Liver (tissue), 9 donors: ENCODE results near the gene MAN2C1. TPM values are rescaled to one million over a fixed set of nuclear protein-coding genes. Genes with fewer than 3 reads are reported as not detected.

Source experiments
- DNase-seq: peaks from one replicate; pipeline ENCODE4 v3.0.0-alpha.2; 2017; ENCODE audit warnings: low spot score
- H3K27ac ChIP-seq, 2 donors: one replicate each; pipeline ENCODE4 v1.7.0; 2013; ENCODE audit warnings: inconsistent platforms in 2 of 2, low read length in 2 of 2, control low read depth in 1 of 2, low read depth in 1 of 2, mild to moderate bottlenecking in 1 of 2
- H3K27me3 ChIP-seq, 4 donors: one replicate each; pipeline versions ENCODE4 v1.6.1 to v1.7.0; 2013; ENCODE audit warnings: low read length in 3 of 4, inconsistent platforms in 1 of 4, mild to moderate bottlenecking in 1 of 4, moderate library complexity in 1 of 4; ENCODE audit not compliant: control insufficient read depth in 4 of 4, insufficient read depth in 4 of 4
- H3K36me3 ChIP-seq, 4 donors: one replicate each; pipeline versions ENCODE4 v1.6.1 to v1.7.0; 2013; ENCODE audit warnings: low read length in 3 of 4, mild to moderate bottlenecking in 3 of 4, low read depth in 1 of 4, moderate library complexity in 1 of 4; ENCODE audit not compliant: control insufficient read depth in 4 of 4, insufficient read depth in 3 of 4
- H3K4me1 ChIP-seq, 4 donors: one replicate each; pipeline versions ENCODE4 v1.6.1 to v1.7.0; 2013; ENCODE audit warnings: low read length in 3 of 4, mild to moderate bottlenecking in 3 of 4, moderate library complexity in 1 of 4; ENCODE audit not compliant: control insufficient read depth in 4 of 4, insufficient read depth in 4 of 4
- H3K4me3 ChIP-seq, 3 donors: one replicate each; pipeline versions ENCODE4 v1.6.1 to v1.7.0; 2013; ENCODE audit warnings: low read length in 3 of 3, control low read depth in 1 of 3, low read depth in 1 of 3, mild to moderate bottlenecking in 1 of 3
- H3K9ac ChIP-seq, 2 donors: one replicate each; pipeline ENCODE4 v1.7.0; 2013; ENCODE audit warnings: low read length in 2 of 2, mild to moderate bottlenecking in 2 of 2, moderate library complexity in 2 of 2, control low read depth in 1 of 2, low read depth in 1 of 2
- H3K9me3 ChIP-seq, 4 donors: one replicate each; pipeline versions ENCODE4 v1.6.1 to v1.7.0; 2013; ENCODE audit warnings: low read length in 3 of 4; ENCODE audit not compliant: control insufficient read depth in 4 of 4
- ATF3 ChIP-seq: IDR thresholded peaks from 2 replicates; pipeline ENCODE4 v1.6.1; 2016; ENCODE audit warnings: antibody characterized with exemption
- CTCF ChIP-seq: fragments of 150-350 bp; IDR thresholded peaks from 2 replicates; pipeline ENCODE4 v1.5.1; 2017; ENCODE audit warnings: improper control_type of control experiment, low read depth, low read length; ENCODE audit not compliant: missing input control
- EGR1 ChIP-seq, 2 donors: IDR thresholded peaks; 2 replicates each; pipeline ENCODE4 v1.6.1; 2016 to 2018; ENCODE audit warnings: antibody characterized with exemption in 2 of 2, low read depth in 2 of 2
- FOXA1 ChIP-seq: IDR thresholded peaks from 2 replicates; pipeline ENCODE4 v1.6.1; 2016; ENCODE audit warnings: antibody characterized with exemption
- FOXA2 ChIP-seq: IDR thresholded peaks from 2 replicates; pipeline ENCODE4 v1.6.1; 2016; ENCODE audit warnings: antibody characterized with exemption
- GABPA ChIP-seq, 2 donors: IDR thresholded peaks in 1 of 2; conservative IDR thresholded peaks in 1 of 2; 2 replicates each; pipeline ENCODE4 v1.6.1; 2016; ENCODE audit warnings: antibody characterized with exemption in 2 of 2, mild to moderate bottlenecking in 1 of 2, moderate library complexity in 1 of 2
- HNF4A ChIP-seq, 2 donors: conservative IDR thresholded peaks; 2 replicates each; pipeline ENCODE4 v1.6.1; 2016; ENCODE audit warnings: antibody characterized with exemption in 2 of 2, mild to moderate bottlenecking in 2 of 2
- HNF4G ChIP-seq: IDR thresholded peaks from 2 replicates; pipeline ENCODE4 v1.6.1; 2016; ENCODE audit warnings: antibody characterized with exemption
- JUND ChIP-seq, 2 donors: IDR thresholded peaks; 2 replicates each; pipeline ENCODE4 v1.6.1; 2016; ENCODE audit warnings: antibody characterized with exemption in 2 of 2
- MAX ChIP-seq: IDR thresholded peaks from 2 replicates; pipeline ENCODE4 v1.6.1; 2016; ENCODE audit warnings: antibody characterized with exemption
- NR2F2 ChIP-seq: IDR thresholded peaks from 2 replicates; pipeline ENCODE4 v1.6.1; 2016; ENCODE audit warnings: antibody characterized with exemption
- RAD21 ChIP-seq, 2 donors: IDR thresholded peaks; 2 replicates each; pipeline ENCODE4 v1.6.1; 2016; ENCODE audit warnings: antibody characterized with exemption in 2 of 2, mild to moderate bottlenecking in 2 of 2
- REST ChIP-seq: IDR thresholded peaks from 2 replicates; pipeline ENCODE4 v1.6.1; 2016; ENCODE audit warnings: antibody characterized with exemption, mild to moderate bottlenecking
- RXRA ChIP-seq, 2 donors: IDR thresholded peaks; 2 replicates each; pipeline ENCODE4 v1.6.1; 2017 to 2018; ENCODE audit warnings: antibody characterized with exemption in 2 of 2, mild to moderate bottlenecking in 1 of 2
- SP1 ChIP-seq: IDR thresholded peaks from 2 replicates; pipeline ENCODE4 v1.6.1; 2018; ENCODE audit warnings: antibody characterized with exemption, mild to moderate bottlenecking
- TAF1 ChIP-seq: conservative IDR thresholded peaks from 2 replicates; pipeline ENCODE4 v1.6.1; 2016; ENCODE audit warnings: antibody characterized with exemption, mild to moderate bottlenecking
- YY1 ChIP-seq: IDR thresholded peaks from 2 replicates; pipeline ENCODE4 v1.6.1; 2016; ENCODE audit warnings: antibody characterized with exemption, mild to moderate bottlenecking
- ZBTB33 ChIP-seq: IDR thresholded peaks from 2 replicates; pipeline ENCODE4 v1.6.1; 2016; ENCODE audit warnings: antibody characterized with exemption
- WGBS: extraction: QIAGEN DNeasy Blood & Tissue Kit; methylation state at CpG from one replicate; pipeline ENCODE4 v1.1.7; 2013; 5-methylcytosine and 5-hydroxymethylcytosine counted together
- polyA plus RNA-seq, 2 donors: library from polyadenylated mRNA; stranded (reverse) in 1 of 2; unstranded in 1 of 2; fragments of 200-250 nt in 1 of 2; fragments of >200 nt in 1 of 2; fragmentation: Nextera tagmentation in 1 of 2; extraction: Ambion mirVana in 1 of 2; gene quantifications; one replicate each; pipeline versions ENCODE4 v1.2.1 to v1.2.3, GENCODE V29; 2013 to 2015
- total RNA-seq, 2 donors: library from RNA; depleted of rRNA; stranded (reverse); fragments of >200 nt; gene quantifications; one replicate each; pipeline ENCODE4 v1.2.3, GENCODE V29; 2014
- donor health status: healthy.
- donor health status: healthy.
- donor health status: healthy.
- donor health status: healthy.
- donor health status: healthy.

MAN2C1 gene
- total and polyA plus RNA-seq, 4 donors, result 44.3 to 143 (median 59.6) TPM

GRCh38 chr15:75327491-75327890 is 40.9 kb downstream of the MAN2C1 start:
- DNase-seq, result no peak
- Histone ChIP-seq H3K27me3 (no peaks in the 10 kb centered on the region), H3K36me3 (no peaks in the 10 kb centered on the region), H3K4me1 (no peaks in the 10 kb centered on the region), H3K4me3 (no peak overlapping the region), H3K9ac (no peak overlapping the region), H3K27ac (no peak overlapping the region), H3K9me3 (no peaks in the 10 kb centered on the region)
- no peak for TF ChIP-seq CTCF
- TF ChIP-seq ZBTB33, result no peak
- TF ChIP-seq MAX, result no peak
- TF ChIP-seq FOXA1, result no peak
- no peak for TF ChIP-seq SP1
- TF ChIP-seq REST, result no peak
- no peak for TF ChIP-seq JUND (IDR thresholded peaks at IDR 0.05)
- no peak for TF ChIP-seq HNF4G
- TF ChIP-seq TAF1, result no peak
- TF ChIP-seq RAD21 (IDR thresholded peaks at IDR 0.05), result no peak
- no peak for TF ChIP-seq GABPA (IDR thresholded peaks at IDR 0.05 in 1 of 2, conservative IDR thresholded peaks at IDR 0.05 in 1 of 2)
- no peak for TF ChIP-seq FOXA2
- TF ChIP-seq HNF4A (conservative IDR thresholded peaks at IDR 0.05), result no peak
- no peak for TF ChIP-seq YY1
- no peak for TF ChIP-seq ATF3
- TF ChIP-seq RXRA (IDR thresholded peaks at IDR 0.05), result no peak
- no peak for TF ChIP-seq NR2F2
- TF ChIP-seq EGR1 (IDR thresholded peaks at IDR 0.05; ENCODE audit: low read depth in 2 of 2), result no peak
- WGBS, result 95% methylated on average over 3 of the region's 3 CpGs

GRCh38 chr15:75327005-75327404 is 41.4 kb downstream of the MAN2C1 start:
- H3K36me3 ChIP-seq, result no peaks in the 10 kb centered on the region
- H3K4me1 ChIP-seq, result no peaks in the 10 kb centered on the region
- no peak overlapping the region for H3K27ac ChIP-seq
- no peaks in the 10 kb centered on the region for H3K9me3 ChIP-seq
- WGBS, result 89% methylated on average over 4 of the region's 4 CpGs
- H3K27me3 ChIP-seq, result no peaks in the 10 kb centered on the region
- no peak overlapping the region for H3K9ac ChIP-seq
- no peak for DNase-seq
- no peak overlapping the region for H3K4me3 ChIP-seq
- no peak for TF ChIP-seq ZBTB33
- TF ChIP-seq RXRA (IDR thresholded peaks at IDR 0.05), result no peak
- TF ChIP-seq ATF3, result no peak
- TF ChIP-seq GABPA (IDR thresholded peaks at IDR 0.05 in 1 of 2, conservative IDR thresholded peaks at IDR 0.05 in 1 of 2), result no peak
- TF ChIP-seq EGR1 (IDR thresholded peaks at IDR 0.05; ENCODE audit: low read depth in 2 of 2), result no peak
- no peak for TF ChIP-seq YY1
- TF ChIP-seq FOXA1, result no peak
- no peak for TF ChIP-seq NR2F2
- TF ChIP-seq MAX, result no peak
- TF ChIP-seq REST, result no peak
- no peak for TF ChIP-seq SP1
